Vagina (tissue), 2 donors: ENCODE results near the gene FOXN3. TPM values are rescaled to one million over a fixed set of nuclear protein-coding genes. Genes with fewer than 3 reads are reported as not detected.
A peak's percentile ranks its signal among the peaks of the same experiment; 100 is the strongest.

Experiments
- DNase-seq, 2 donors: peaks; one replicate each; pipeline ENCODE4 v3.0.0-alpha.2; 2017; ENCODE audit errors: extremely low spot score in 2 of 2
- H3K27ac ChIP-seq: fragments of 200-600 bp; sonication (generic); one replicate; pipeline ENCODE4 v1.5.1; 2019
- H3K27me3 ChIP-seq: fragments of 200-600 bp; sonication (generic); one replicate; pipeline ENCODE4 v1.5.1; 2019
- H3K36me3 ChIP-seq, 2 donors: fragments of 200-600 bp; sonication (generic); one replicate each; pipeline ENCODE4 v1.5.1; 2017 to 2019
- H3K4me1 ChIP-seq: fragments of 200-600 bp; sonication (generic); one replicate; pipeline ENCODE4 v1.5.1; 2019
- H3K4me3 ChIP-seq, 2 donors: fragments of 200-600 bp; sonication (generic); 1 replicate in 1 of 2; 2 replicates in 1 of 2; pipeline ENCODE4 v1.5.1; 2016 to 2019
- H3K9me3 ChIP-seq: fragments of 200-600 bp; sonication (generic); one replicate; pipeline ENCODE4 v1.5.1; 2019
- POLR2A ChIP-seq, 2 donors: fragments of 450-650 bp; IDR thresholded peaks; one replicate each; pipeline ENCODE4 v1.6.1; 2017; ENCODE audit warnings: antibody characterized with exemption in 2 of 2, mild to moderate bottlenecking in 2 of 2, moderate library complexity in 2 of 2
- POLR2AphosphoS5 ChIP-seq, 2 donors: sonication (generic); formaldehyde crosslinking; IDR thresholded peaks; one replicate each; pipeline ENCODE4 v1.9.0; 2017; ENCODE audit warnings: antibody characterized with exemption in 2 of 2, mild to moderate bottlenecking in 2 of 2, low read depth in 1 of 2; ENCODE audit not compliant: insufficient read depth in 1 of 2
- intact Hi-C: fragments of 100-400 bp; cut with DNase I; formaldehyde crosslinking; loops from one replicate; pipeline ENCODE4 v1.15.1; 2023
- total RNA-seq: library from RNA; depleted of rRNA; stranded (reverse); fragments of >200 nt; gene quantifications from one replicate; pipeline ENCODE4 v1.2.3, GENCODE V29; 2016
- TF ChIP-seq, protein P1 (sequence below), 3 experiments: fragments of 450-650 bp in 2 of 3; fragments of 200-600 bp in 1 of 3; sonication (generic) in 1 of 3; IDR thresholded peaks; one replicate each; pipeline ENCODE4 v1.5.1; 2017 to 2019; ENCODE audit warnings: antibody characterized with exemption in 3 of 3, mild to moderate bottlenecking in 2 of 3, moderate library complexity in 2 of 3

Gene FOXN3
- total RNA-seq, 1 donor from 2014 or later: 111 TPM

DNA sequence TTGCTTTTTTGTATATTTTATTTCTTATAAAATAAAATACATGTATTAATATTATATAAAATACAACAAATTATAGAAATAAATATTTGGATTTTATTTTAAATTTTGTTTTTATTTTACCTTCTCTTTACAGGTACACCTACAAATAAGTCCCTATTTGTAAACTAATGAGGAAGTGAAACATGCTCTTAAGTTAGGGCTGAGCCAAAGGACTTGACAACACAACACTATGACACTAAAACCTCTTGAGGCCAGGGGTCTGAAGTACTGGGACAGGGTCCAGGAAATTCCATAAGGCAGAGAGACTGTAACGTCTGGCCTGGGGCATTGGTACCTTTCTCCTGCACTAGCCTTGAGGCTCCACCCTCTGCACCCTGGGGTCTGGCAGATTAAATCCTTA lies 293.2 kb downstream of the FOXN3 start:
- intact Hi-C loops: no loop called here
- no peak overlapping the region for H3K4me3 ChIP-seq
- no peak overlapping the region for H3K27ac ChIP-seq
- H3K27me3 ChIP-seq: no peaks in the 10 kb centered on the region
- no peaks in the 10 kb centered on the region for H3K4me1 ChIP-seq
- no peaks in the 10 kb centered on the region for H3K36me3 ChIP-seq
- TF ChIP-seq, protein P1, sequence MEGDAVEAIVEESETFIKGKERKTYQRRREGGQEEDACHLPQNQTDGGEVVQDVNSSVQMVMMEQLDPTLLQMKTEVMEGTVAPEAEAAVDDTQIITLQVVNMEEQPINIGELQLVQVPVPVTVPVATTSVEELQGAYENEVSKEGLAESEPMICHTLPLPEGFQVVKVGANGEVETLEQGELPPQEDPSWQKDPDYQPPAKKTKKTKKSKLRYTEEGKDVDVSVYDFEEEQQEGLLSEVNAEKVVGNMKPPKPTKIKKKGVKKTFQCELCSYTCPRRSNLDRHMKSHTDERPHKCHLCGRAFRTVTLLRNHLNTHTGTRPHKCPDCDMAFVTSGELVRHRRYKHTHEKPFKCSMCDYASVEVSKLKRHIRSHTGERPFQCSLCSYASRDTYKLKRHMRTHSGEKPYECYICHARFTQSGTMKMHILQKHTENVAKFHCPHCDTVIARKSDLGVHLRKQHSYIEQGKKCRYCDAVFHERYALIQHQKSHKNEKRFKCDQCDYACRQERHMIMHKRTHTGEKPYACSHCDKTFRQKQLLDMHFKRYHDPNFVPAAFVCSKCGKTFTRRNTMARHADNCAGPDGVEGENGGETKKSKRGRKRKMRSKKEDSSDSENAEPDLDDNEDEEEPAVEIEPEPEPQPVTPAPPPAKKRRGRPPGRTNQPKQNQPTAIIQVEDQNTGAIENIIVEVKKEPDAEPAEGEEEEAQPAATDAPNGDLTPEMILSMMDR (IDR thresholded peaks at IDR 0.05): no peak
- TF ChIP-seq POLR2AphosphoS5 (IDR thresholded peaks at IDR 0.05; ENCODE audit: insufficient read depth in 1 of 2, low read depth in 1 of 2) (no peak), POLR2A (IDR thresholded peaks at IDR 0.05) (no peak)
- no peaks in the 10 kb centered on the region for H3K9me3 ChIP-seq
- no peak for DNase-seq

DNA sequence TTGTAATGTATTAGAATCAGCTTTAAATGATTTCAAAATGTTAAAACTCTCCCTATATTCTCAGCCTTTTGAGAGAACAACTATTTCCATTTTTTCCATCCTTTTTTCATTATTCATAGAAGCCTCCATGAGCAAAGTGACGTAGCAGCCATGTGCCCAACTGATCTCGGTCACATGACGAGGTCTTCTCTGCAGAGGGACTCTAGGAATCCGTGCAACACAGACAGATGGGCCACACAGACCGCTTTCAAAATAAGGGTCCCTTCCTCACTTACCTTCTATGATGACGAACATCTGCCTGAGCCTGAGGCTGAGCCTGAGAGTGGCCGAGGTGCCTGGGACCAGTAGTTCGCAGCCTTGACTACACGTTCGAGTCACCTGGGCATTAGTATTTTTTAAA lies 293.8 kb downstream of the FOXN3 start:
- no peaks in the 10 kb centered on the region for H3K4me1 ChIP-seq
- no peak overlapping the region for H3K27ac ChIP-seq
- no peak for DNase-seq

DNA sequence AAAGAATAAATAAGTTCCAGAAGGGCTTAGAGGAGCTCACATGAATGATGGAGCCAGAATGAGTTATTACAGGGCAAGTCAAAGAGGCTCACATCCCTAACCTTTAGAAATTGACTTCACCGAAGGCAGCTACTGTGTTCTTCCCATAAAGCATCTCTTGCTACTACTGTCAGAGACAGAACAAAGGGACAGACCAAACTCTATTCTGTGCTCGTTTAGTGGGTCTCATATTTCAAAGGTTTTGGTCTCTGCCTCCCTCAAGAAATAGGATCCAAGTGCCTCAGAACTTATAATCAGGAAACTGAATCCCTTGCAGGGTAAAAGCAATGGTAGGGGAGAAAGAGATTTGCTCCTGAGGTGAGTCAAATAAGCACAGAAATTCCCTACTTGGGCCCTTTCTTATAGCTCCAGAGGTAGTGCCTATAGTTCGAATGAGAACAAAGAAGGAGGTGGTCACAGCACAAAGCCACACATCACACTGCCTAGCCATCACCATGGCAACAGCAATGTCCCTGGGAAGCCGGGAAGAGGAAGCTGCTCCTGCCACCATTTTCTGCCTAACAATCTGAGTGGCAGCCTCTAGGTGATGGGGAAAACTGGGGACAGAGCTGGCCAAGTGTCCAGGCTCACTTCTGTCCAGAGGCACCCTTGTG lies 294.9 kb downstream of the FOXN3 start:
- Histone ChIP-seq H3K27ac (no peak overlapping the region), H3K9me3 (no peaks in the 10 kb centered on the region), H3K4me3 (no peak overlapping the region), H3K36me3 (no peaks in the 10 kb centered on the region), H3K4me1 (no peaks in the 10 kb centered on the region), H3K27me3 (no peaks in the 10 kb centered on the region)
- peak in 1 of 2 donors; percentile 70 for DNase-seq
- TF ChIP-seq POLR2A (IDR thresholded peaks at IDR 0.05) (no peak), POLR2AphosphoS5 (IDR thresholded peaks at IDR 0.05; ENCODE audit: insufficient read depth in 1 of 2, low read depth in 1 of 2) (no peak)
- TF ChIP-seq, protein P1 (IDR thresholded peaks at IDR 0.05): no peak
- intact Hi-C loops: no loop called here

More for the DNA sequence above, 293.8 kb downstream of the FOXN3 start:
- intact Hi-C loops: no loop called here
- TF ChIP-seq, protein P1 (IDR thresholded peaks at IDR 0.05): no peak
- TF ChIP-seq POLR2AphosphoS5 (IDR thresholded peaks at IDR 0.05; ENCODE audit: insufficient read depth in 1 of 2, low read depth in 1 of 2): no peak
- no peak for TF ChIP-seq POLR2A (IDR thresholded peaks at IDR 0.05)
- H3K9me3 ChIP-seq: no peaks in the 10 kb centered on the region
- no peaks in the 10 kb centered on the region for H3K27me3 ChIP-seq
- no peaks in the 10 kb centered on the region for H3K36me3 ChIP-seq
- H3K4me3 ChIP-seq: no peak overlapping the region

DNA sequence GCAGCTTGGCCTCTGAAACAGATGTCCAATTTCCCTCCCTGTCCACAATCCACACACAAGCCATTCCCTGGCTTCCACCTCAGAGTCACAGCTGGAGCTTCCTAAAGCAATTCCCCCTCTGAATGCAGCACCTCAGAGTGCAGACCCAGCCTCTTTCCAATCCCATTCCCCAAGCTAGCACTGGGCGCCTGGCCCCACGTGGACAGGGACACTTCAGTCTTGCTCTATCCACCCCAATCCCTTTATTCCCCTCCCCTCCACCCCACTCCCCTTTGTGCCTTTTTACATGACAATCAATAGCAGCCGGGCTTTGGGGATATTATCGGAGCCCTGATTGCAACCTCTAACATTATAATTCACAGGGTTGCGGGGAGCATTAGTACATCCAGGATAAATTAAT lies 300.0 kb downstream of the FOXN3 start:
- H3K4me3 ChIP-seq: no peak overlapping the region
- H3K36me3 ChIP-seq: no peaks in the 10 kb centered on the region
- H3K27ac ChIP-seq: no peak overlapping the region
- DNase-seq: no peak
- intact Hi-C loops: no loop called here
- H3K27me3 ChIP-seq: no peaks in the 10 kb centered on the region
- no peaks in the 10 kb centered on the region for H3K9me3 ChIP-seq
- H3K4me1 ChIP-seq: no peaks in the 10 kb centered on the region
- TF ChIP-seq, protein P1 (IDR thresholded peaks at IDR 0.05): no peak
- TF ChIP-seq POLR2AphosphoS5 (IDR thresholded peaks at IDR 0.05; ENCODE audit: insufficient read depth in 1 of 2, low read depth in 1 of 2): no peak
- no peak for TF ChIP-seq POLR2A (IDR thresholded peaks at IDR 0.05)

DNA sequence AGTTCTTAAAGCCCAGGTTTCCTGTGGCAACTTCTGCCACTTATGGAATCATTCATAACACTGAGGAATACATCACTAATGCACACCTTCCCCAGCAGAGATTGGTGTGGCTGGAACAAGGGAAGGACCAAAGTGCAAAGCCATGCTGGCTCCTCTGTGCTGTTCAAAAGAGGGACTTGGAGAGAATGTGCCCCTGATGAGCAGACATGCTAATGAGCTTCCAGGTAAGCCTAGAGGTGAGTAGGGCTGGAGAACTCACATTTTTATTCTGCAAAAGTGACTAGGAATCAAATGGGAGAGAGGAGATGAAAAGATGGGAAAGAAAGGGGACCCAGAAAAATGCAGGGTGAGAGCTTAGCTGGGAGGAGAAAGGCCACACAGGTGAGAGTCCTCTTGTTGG lies 302.9 kb downstream of the FOXN3 start:
- Histone ChIP-seq H3K27ac (no peak overlapping the region), H3K36me3 (no peaks in the 10 kb centered on the region), H3K9me3 (no peaks in the 10 kb centered on the region), H3K4me3 (no peak overlapping the region), H3K4me1 (no peaks in the 10 kb centered on the region), H3K27me3 (no peaks in the 10 kb centered on the region)
- TF ChIP-seq, protein P1 (IDR thresholded peaks at IDR 0.05): no peak
- DNase-seq: no peak
- intact Hi-C loops: no loop called here
